ENCODE data around the gene DIP2C.

DNA sequence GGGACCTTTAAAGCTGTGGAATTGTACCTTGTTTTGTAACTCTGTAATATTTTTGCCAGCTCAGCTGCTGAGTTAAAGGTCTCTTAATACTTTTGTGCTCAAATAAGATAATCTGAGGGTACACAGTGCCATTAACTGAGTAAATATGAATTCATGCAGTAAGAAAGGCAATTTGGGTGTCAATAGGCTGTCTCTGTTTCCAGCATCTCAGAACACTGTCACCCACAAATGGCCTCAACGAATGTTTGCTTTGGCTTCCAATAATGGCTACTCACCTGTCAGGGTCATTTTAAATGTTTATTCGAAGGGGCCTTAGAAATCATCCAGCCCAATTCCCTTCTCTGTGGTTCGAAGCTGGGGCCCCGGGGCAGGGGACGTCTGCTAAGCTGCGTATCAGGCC is 328.8 kb downstream of the DIP2C start:
- TF ChIP-seq POLR2A (IDR thresholded peaks at IDR 0.05; ENCODE audit: low read depth, low read length) (no peak), POLR2AphosphoS5 (IDR thresholded peaks at IDR 0.05; ENCODE audit: low read depth, low read length) (no peak), TAF1 (IDR thresholded peaks at IDR 0.05; ENCODE audit: borderline replicate concordance, low read depth, low read length) (no peak)

Measured in GM12892 (cell line).